Measurements from ENCODE around the gene TNS3.

DNA sequence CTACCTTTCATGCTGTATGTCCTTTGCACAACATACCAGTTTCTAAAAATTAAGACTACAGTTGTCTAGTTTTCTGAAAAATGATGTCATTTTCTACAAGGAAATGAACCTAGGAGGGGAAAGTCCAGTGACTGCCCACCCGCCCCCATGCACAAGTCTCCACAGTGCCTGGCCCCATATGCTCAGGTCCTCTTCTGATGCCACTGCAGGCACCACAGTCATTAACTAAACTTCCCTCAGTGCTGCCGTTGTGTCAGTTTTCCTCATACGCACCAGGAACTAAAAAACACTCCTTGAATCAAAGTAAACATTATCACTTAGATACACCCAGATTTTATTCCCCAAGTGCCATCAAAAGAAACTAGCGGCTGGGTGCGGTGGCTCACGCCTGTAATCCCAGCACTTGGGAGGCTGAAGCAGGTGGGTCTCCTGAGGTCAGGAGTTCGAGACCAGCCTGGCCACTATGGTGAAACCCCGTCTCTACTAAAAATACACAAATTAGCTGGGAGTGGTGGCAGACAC lies 6.9 kb upstream of the TNS3 start:
- TF ChIP-seq CTCF (IDR thresholded peaks at IDR 0.05; ENCODE audit: low read depth, low read length) (no peak), POLR2A (IDR thresholded peaks at IDR 0.05; ENCODE audit: extremely low read depth, insufficient read length) (no peak), MYC (IDR thresholded peaks at IDR 0.05; ENCODE audit: low read depth, low read length) (no peak)
